Ramos (cell line): Measurements from ENCODE around the gene MAN2C1.

Experiments
- in situ Hi-C: fragments of 300-500 bp; cut with MboI; formaldehyde crosslinking; loops from one replicate; pipeline ENCODE4 v1.14.3; 2022; ENCODE audit warnings: low sequenced_read_pairs; ENCODE audit not compliant: unreplicated experiment

The MAN2C1 gene

DNA sequence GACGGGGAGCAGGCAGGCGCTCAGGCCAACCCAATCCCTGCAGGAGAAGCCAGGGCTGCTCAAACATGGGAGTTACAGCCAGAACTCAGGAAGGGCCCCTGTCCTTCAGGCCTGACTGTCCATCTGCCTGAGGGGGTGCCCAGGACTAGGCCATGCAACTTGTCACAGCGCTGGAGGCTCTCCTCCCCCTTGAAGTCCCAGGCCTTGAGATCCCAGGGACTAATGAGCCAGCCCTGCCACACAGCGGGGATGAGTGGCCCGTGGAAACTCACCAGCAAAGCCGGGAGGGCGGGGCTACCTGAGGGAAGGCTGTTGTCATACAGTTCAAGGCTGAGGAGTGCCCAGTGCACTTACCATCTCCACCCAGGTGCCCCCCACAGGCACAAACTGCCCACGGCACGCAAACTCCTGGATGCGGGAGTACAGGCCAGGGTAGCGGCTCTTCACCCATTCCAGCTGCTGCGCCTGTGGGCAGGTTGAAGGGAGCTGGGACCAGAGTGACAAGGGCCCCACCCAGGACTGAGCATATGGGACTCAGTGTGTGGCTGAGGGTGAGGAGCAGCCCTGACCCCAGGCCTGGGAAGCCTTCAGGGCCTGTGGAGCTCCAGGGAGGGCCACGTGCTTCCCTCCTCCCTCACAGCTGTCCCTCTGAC lies 6.3 kb downstream of the MAN2C1 start:
- in situ Hi-C loops, result loop anchor here (25.0 kb wide), 1 partner anchor 275 kb away; the partner anchor contains the start of genes IMP3, SNUPN and SNX33

DNA sequence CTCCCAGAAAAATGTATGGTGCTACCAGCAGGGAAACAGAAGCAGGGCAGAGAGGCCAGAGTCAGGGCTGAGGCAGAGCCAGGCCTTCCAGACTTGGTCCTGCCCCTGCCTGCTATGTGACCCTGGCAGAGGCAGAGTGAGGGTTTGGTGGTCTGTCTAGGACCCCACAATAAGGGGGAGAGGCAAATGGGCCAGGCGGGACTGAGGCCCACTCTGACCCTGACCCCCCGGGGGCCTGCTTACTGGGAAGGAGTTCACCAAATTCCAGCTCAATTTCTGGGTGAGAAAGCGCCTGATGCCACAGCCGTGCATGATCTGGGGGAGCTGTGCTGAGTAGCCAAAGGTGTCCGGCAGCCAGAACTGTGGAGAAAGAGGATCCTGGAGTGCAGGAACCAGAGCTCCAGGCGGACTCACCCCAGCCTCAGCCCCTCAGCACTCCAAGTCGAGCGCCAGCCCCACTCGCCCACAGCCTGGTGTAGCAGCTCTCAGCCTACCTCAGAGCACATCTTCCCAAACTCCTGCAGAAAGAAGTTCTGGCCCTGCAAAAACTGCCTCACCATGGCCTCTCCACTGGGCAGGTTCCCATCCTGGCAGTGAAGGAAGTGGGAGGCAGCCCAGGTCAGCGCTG lies 6.9 kb downstream of the MAN2C1 start:
- in situ Hi-C loops, result loop anchor here (25.0 kb wide), 1 partner anchor 276 kb away; the partner anchor contains the start of genes IMP3, SNUPN and SNX33

DNA sequence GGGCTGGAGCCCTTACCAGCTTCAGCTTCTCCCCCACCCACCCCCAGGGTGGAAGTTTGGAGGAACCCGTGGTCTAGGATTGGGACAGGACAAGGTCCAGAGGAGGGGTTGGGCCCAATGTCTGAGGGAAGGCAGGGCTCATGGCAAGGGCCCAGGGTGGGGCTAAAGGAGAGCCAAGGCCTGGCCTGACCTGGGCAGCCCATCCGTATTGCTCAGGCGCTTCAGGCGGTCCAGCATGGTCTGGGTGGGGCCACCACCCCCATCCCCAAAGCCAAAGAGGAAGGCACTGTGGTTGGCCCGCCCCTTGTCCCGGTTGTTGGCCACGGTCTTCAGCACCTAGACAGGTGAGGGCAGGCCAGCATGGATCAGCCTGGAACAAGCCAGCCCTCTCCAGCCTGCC lies 7.6 kb downstream of the MAN2C1 start:
- in situ Hi-C loops, result loop anchor here (25.0 kb wide), 1 partner anchor 276 kb away; the partner anchor contains the start of genes IMP3, SNUPN and SNX33

DNA sequence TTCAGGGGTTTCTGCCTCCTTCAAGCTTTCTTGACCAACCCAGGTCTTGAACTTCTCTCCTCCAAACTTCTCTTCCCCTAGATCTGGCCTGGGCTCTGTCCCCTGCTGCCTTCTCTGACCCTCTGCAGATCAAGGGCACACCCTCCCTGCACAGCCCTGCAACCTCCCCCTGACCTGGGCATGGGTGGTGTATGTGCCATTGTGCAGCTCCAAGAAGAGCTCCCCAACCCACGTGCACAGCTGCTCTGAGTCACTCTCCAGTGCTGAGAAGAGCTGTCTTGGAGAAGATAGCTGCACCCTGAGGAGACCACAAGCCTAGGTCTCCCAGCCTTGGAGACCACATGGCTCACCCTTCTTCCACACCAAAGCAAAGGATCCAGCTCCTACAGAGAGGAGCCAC lies 8.0 kb downstream of the MAN2C1 start:
- in situ Hi-C loops, result loop anchor here (25.0 kb wide), 1 partner anchor 277 kb away; the partner anchor contains the start of genes IMP3, SNUPN and SNX33

DNA sequence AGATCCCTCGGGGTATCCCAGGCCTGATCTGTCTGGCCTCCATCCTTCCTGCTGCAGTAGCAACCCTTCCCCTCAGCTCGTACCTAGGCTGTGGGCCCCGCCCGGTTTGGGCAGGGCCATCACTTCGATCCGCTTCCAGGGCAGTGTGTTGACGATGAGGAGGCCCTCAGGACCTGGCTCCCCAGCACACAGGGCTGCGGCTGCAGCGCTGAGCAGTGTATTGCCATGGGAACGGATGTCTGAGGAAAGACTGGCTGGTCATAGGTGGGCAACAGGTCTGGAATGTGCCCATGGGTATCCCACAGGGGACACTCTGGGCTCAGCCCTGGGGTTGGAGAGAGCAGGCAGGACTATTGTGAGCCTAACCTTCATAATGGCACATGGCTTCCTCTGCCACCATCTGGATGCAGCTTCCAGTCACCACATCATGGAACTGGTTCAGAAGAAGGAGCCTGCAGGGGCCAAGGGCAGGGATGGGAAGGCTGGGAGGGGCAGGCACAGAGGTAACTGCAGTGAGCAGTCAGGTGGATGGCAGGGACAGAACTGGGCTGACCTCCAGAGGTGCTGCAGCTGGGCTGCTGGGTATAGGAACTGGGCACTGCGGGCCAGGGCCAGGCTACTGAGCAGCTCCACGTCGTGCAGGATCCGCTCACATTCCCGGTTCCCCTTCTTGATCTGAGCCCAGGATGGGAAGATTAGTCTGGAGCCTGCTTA lies 8.7 kb downstream of the MAN2C1 start:
- in situ Hi-C loops, result loop anchor here (25.0 kb wide), 1 partner anchor 278 kb away; the partner anchor contains the start of genes IMP3, SNUPN and SNX33

DNA sequence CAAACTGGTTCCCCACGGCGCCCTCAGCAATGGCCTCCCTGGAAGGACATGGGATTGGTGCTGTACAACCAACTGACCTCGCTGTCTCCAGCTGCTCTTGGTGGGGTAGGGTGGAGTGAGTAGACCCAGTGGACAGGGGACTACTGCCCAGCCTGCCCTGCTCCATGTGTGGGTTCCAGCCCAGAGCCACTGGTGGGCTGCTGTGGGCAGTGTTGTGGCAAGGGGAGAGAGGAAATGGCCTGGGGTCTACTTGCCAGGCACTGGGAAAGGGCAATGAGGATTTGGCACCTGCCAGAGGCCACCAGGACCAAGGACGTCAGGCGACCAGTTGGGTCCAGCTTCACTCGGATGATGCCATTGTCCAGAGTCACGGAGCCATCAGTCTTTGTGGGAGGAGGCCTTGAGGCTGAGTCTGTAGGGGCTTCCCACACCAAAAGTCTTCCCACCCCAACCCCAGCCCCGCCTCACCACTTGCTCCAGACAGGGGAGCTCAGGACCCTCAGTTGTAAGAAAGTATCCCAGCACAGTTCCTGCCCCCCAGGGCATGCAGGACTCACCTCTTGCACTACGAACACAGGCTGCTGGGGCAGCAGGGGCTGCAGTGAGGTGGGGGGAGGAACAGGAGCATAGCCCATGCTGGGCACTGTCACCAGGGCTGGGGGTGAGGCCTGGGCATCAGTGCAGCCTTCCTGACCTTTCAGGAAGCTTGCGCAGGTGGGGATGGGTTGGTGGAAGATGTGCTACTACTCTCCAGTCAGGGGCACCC lies 9.5 kb downstream of the MAN2C1 start:
- in situ Hi-C loops, result loop anchor here (25.0 kb wide), 1 partner anchor 278 kb away; the partner anchor contains the start of genes IMP3, SNUPN and SNX33

DNA sequence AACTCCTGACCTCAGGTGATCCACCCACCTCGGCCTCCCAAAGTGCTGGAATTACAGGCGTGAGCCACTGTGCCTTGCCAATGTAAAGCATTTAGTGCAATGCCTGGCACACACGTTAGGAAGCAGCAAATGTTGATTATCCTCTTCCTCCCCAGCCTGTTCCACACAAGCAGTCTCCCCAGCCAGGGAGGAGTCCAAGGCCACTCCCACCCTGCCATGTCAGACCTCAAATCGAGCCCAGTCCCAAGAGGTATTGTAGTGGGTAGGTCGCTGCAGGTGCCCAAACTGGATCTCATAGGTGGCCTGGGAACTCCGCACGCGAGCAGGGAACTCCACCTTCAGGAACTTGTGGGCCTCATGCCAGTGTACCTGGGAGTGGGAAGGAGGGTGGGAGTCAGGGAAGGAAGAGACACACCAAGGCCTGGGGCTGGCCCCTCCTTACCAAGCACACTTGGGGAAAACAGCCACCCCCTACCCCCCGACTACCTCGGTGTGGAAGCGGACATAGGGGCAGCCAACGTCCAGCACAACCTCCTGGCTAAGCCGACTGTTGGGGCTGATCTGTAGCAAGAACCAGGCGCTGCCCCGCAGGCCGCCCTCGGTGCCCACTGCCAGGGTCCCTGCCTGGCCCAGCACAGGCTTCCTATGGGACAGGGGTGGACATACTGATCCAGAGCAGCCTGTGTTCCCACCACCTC lies 10.3 kb downstream of the MAN2C1 start:
- in situ Hi-C loops, result loop anchor here (25.0 kb wide), 1 partner anchor 279 kb away; the partner anchor contains the start of genes IMP3, SNUPN and SNX33

DNA sequence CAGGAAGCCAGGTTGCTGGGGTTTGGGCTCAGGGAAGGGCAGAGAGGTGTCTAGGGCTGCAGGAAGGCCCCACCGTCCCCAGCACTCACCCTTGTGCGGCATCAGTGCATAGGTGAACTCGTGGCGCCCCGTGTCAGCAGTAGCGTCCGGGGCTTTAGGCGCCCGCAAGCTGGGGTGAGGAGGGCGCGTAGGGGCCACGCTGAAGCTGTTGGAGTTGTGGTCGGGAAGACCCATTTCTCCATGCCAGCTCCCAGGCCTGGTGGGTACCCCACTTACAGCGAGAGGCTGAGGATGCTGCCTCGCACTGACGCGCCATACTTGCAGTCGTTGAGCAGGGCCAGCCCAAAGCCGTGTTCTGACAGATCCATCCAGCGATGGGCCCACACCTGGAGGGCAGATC lies 11.9 kb downstream of the MAN2C1 start:
- in situ Hi-C loops, result loop anchor here (25.0 kb wide), 1 partner anchor 281 kb away; the partner anchor contains the start of genes IMP3, SNUPN and SNX33

DNA sequence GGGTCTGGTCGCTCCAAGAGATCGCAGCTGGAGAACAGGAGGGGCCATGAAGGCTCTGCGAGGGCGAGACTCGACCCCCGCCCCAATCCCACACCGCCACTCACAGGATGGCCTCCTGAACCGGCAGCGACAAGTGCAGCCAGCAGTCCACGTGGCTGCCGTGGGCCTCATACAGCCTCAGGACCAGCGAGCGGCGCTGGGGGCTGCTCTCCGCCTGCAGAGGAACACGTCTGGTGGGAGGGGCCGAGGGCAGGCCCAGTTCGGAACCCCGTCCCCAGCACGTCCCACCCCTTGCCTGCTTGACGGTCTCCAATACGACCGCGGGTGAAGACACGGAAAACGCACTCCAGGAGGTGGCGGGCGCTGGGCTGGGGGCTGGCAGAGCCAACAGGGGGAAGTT lies 12.4 kb downstream of the MAN2C1 start:
- in situ Hi-C loops, result loop anchor here (25.0 kb wide), 1 partner anchor 281 kb away; the partner anchor contains the start of genes IMP3, SNUPN and SNX33

DNA sequence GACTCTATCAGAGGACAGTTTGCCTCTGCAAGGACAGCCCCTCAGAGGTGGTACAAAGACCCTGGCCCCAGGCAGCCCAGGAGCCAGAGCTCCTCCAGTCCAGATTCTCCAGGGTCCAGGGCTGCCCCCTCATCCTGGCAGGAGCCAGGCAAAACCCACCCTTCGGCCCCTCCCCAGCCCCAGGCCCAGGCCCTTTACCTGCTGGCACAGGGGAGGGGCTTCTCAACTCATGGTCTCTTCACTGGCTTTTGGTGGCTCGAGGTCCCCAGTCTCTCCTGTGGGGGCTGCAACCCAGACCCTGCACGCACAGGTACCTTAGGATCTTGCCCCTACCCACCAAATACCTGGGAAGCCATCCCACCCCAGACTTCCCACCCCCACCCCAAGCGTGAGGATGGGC lies 13.0 kb downstream of the MAN2C1 start:
- in situ Hi-C loops, result loop anchor here (25.0 kb wide), 1 partner anchor 282 kb away; the partner anchor contains the start of genes IMP3, SNUPN and SNX33

DNA sequence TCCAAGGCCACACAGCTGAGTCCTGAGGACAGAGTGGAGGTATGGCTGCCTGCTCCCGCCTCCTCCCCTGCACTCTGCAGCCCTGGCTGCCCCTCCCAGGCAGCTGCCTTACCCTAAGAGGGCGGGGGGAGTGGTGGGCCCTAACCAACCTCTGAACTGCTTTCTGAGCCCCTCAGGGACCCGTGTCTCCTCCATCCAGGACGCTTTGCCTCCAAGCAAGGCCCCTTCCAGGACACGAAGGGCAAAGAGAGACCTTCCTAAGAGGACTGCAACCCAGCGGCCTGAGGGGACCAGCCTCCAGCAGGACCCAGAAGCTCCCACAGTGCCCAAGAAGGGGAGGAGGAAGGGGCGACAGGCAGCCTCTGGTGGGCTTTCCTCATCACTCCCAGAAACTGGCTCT lies 14.0 kb downstream of the MAN2C1 start:
- in situ Hi-C loops, result loop anchor here (25.0 kb wide), 1 partner anchor 283 kb away; the partner anchor contains the start of genes IMP3, SNUPN and SNX33

DNA sequence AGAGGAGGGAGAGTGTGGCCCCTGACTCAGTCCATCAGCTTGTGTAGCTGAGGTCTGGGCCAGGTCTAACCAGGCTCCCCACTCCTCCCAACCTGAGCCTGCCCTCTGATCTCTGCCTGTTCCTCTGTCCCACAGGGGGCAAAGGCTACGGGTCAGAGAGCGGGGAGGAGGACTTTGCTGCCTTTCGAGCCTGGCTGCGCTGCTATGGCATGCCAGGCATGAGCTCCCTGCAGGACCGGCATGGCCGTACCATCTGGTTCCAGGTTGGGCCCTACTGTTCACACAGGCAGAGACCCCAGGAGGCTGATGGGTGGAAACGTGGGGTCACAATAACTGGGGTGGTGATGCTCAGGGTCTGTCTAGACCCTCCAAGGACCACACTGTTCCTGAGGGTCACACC lies 14.8 kb downstream of the MAN2C1 start:
- in situ Hi-C loops, result loop anchor here (25.0 kb wide), 1 partner anchor 284 kb away; the partner anchor contains the start of genes IMP3, SNUPN and SNX33

DNA sequence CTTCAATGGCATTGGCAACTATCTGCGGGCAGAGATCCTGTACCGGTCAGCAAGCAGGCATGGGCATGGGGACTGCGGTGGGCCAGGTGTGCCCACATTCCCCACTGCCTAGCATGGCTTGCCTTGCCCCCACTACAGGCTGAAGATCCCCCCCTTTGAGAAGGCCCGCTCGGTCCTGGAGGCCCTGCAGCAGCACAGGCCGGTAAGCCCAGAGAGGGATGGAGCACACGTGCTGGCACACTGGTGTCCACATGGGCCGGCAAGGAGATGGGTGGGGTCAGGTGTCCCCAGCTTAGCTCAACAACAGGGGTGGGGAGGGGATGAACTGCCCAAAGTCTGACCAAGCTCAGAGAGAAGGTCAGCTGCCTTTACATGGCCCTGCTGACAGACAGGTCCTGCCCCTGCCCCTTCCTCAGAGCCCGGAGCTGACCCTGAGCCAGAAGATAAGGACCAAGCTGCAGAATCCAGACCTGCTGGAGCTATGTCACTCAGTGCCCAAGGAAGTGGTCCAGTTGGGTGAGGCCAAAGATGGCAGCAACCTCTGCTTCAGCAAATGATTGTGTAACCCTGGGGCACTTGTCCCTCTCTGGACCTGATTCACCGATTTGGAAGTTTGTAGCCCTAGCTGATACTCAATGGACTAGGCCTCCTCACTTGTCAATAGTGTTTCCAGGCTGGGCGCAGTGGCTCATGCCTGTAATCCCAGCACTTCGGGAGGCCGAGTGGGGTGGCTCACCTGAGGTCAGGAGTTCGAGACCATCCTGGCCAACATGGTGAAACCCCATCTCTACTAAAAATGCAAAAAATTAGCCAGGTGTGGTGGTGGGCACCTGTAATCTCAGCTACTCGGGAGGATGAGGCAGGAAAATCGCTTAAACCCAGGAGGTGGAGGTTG lies 16.0 kb downstream of the MAN2C1 start:
- in situ Hi-C loops, result loop anchor here (25.0 kb wide), 1 partner anchor 285 kb away; the partner anchor contains the start of genes IMP3, SNUPN and SNX33

DNA sequence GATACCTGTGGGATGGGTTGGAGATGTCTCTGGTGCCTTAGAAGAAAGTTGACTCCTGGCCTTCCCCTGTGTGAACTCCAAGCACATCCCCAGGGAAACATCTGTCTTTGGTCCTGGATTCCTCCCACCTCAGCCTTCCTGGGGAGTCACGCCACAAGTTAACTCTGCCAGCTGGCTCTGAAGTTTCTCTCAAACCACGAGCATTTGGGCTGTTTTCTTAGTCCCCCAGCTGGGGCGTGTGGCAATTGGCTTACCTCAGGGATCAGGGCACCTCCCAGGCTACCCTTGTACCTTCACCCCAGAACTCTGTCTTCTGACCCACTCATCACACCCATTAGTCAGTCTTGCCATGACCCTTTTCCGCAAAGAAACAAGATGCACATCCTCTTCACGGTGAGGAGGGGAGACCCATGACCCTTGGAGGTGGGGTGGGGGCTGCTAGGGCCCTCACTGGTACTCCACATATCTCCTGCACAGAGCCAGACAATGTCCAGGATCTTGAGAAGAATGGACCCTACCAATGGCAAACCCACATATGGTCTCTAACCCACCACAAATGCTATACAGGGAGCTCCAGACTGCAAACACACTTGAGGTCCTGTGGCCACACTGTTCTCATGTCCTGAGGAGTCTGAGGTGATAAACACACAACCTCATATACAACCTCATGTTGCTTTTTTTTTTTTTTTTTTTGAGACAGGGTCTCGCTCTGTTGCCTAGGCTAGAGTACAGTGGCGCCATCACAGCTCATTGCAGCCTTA lies 17.6 kb downstream of the MAN2C1 start:
- in situ Hi-C loops, result loop anchor here (25.0 kb wide), 1 partner anchor 287 kb away; the partner anchor contains the start of genes IMP3, SNUPN and SNX33

DNA sequence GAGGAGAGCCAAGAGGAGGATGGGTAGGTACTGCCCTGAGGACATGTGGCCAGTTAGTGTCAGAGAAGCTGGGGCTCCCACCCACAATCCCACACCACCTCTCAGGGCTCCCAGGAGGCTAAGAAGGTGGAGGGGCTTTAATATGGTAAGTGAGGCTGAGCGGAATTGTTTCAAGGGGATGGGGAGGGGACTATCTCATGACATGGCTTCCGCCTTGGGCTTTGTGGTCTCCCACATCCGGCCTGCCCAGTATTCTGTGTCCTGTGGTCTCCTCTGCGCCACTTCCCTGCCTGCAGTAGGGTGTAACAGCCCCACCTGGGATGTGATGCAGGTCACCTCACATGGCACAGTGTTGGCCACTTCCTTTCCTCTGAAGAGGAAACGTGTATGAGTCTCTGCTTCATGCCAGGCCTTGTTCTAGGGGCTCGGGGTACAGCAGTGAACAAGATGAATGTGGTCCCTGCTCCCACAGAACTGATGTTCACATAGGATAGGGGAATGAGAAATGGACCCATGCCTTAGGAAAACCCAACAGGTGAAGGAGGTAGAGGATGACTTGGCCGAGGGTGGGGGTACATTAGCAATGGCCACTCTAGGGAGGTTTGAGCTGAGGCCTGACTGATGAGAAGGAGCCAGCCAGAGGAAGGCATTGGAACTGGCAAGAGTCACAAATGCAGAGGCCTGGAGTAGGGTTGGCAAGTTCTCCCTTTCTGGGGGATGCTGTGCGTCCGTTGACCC lies 18.4 kb downstream of the MAN2C1 start:
- in situ Hi-C loops, result loop anchor here (25.0 kb wide), 2 partner anchors 287 to 563 kb away; partner anchors contain the start of genes CSK, IMP3, SNUPN and SNX33

DNA sequence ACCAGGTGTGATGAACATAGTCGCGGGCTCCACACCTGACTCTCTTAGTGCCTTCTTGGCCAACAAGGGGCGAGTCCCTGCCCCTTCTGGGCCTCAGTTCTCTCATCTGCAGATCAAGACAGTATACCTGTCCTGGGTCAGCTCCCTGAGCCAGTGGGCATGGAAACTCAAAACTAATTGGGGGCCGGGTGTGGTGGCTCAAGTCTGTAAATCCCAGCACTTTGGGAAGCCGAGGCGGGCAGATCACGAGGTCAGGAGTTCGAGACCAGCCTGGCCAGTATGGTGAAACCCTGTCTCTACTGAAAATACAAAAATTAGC lies 19.1 kb downstream of the MAN2C1 start:
- in situ Hi-C loops, result loop anchor here (25.0 kb wide), 1 partner anchor 562 kb away; the partner anchor contains the start of gene CSK
